ENCODE data around the gene EXOC4.

EXOC4 gene

GRCh38 chr7:133910761-133911160 is 657.9 kb downstream of the EXOC4 start:
- peaks cover 0 to 14% (median 0%) of the 10 kb centered on the region in 11 experiments; a peak in 6 of 22 replicates for H3K36me3 ChIP-seq
- no peaks in the 10 kb centered on the region for H3K27me3 ChIP-seq
- no peak overlapping the region for H3K4me3 ChIP-seq
- H3K9ac ChIP-seq: no peak overlapping the region
- no peaks in the 10 kb centered on the region for H4K20me1 ChIP-seq
- H3K4me2 ChIP-seq: no peak overlapping the region
- H3K4me1 ChIP-seq: peaks cover 0 to 21% (median 4%) of the 10 kb centered on the region in 10 experiments; a peak in 9 of 20 replicates
- TF ChIP-seq Cebpa-rat (IDR thresholded peaks at IDR 0.05): no peak
- no peak overlapping the region for H3K27ac ChIP-seq
- H3K9me3 ChIP-seq (replicated peaks in 1 of 11): no peaks in the 10 kb centered on the region

- no peak overlapping the region for H3K9ac ChIP-seq
- peaks cover 0 to 19% (median 0%) of the 10 kb centered on the region in 11 experiments; a peak in 7 of 22 replicates for H3K36me3 ChIP-seq
- peaks cover 0 to 21% (median 4%) of the 10 kb centered on the region in 10 experiments; a peak in 9 of 20 replicates for H3K4me1 ChIP-seq
- H3K27ac ChIP-seq: no peak overlapping the region
- no peak overlapping the region for H3K4me3 ChIP-seq
- no peaks in the 10 kb centered on the region; a peak in 1 of 22 replicates for H3K9me3 ChIP-seq (replicated peaks in 1 of 11)
- TF ChIP-seq Cebpa-rat (IDR thresholded peaks at IDR 0.05): no peak
- no peaks in the 10 kb centered on the region for H3K27me3 ChIP-seq
- no peaks in the 10 kb centered on the region for H4K20me1 ChIP-seq
- no peak overlapping the region for H3K4me2 ChIP-seq
Measured at GRCh38 chr7:133911724-133912123, 658.8 kb downstream of the EXOC4 start.

- H3K9me3 ChIP-seq (replicated peaks in 1 of 11): no peaks in the 10 kb centered on the region; a peak in 1 of 22 replicates
- H3K4me1 ChIP-seq: peaks cover 0 to 21% (median 4%) of the 10 kb centered on the region in 10 experiments; a peak in 9 of 20 replicates
- no peak overlapping the region for H3K27ac ChIP-seq
- no peak for TF ChIP-seq Cebpa-rat (IDR thresholded peaks at IDR 0.05)
- peak overlapping the region in 5 of 11 experiments; percentile 15 to 54 (median 36); a peak in 6 of 22 replicates for H3K4me2 ChIP-seq
- no peak overlapping the region for H3K9ac ChIP-seq
- peaks cover 0 to 33% (median 5%) of the 10 kb centered on the region in 11 experiments; a peak in 9 of 22 replicates for H3K36me3 ChIP-seq
- no peak overlapping the region for H3K4me3 ChIP-seq
- no peaks in the 10 kb centered on the region for H3K27me3 ChIP-seq
- no peaks in the 10 kb centered on the region for H4K20me1 ChIP-seq
Measured at GRCh38 chr7:133912916-133913697, 660.2 kb downstream of the EXOC4 start.

GRCh38 chr7:133916621-133917020 is 663.7 kb downstream of the EXOC4 start:
- H3K4me2 ChIP-seq: no peak overlapping the region
- peaks cover 6 to 59% (median 16%) of the 10 kb centered on the region in 11 experiments; a peak in 18 of 22 replicates for H3K36me3 ChIP-seq
- H3K27ac ChIP-seq: no peak overlapping the region
- H3K4me3 ChIP-seq: no peak overlapping the region
- no peaks in the 10 kb centered on the region for H4K20me1 ChIP-seq
- no peak for TF ChIP-seq Cebpa-rat (IDR thresholded peaks at IDR 0.05)
- H3K27me3 ChIP-seq: no peaks in the 10 kb centered on the region
- H3K9me3 ChIP-seq (replicated peaks in 1 of 11): peaks cover 8 to 21% (median 12%) of the 10 kb centered on the region in 11 experiments
- no peak overlapping the region for H3K9ac ChIP-seq
- H3K4me1 ChIP-seq: peaks cover 0 to 21% (median 4%) of the 10 kb centered on the region in 10 experiments; a peak in 9 of 20 replicates

GRCh38 chr7:133919810-133920209 is 666.9 kb downstream of the EXOC4 start:
- H3K27ac ChIP-seq: no peak overlapping the region
- H3K9me3 ChIP-seq (replicated peaks in 1 of 11): peaks cover 18 to 32% (median 25%) of the 10 kb centered on the region in 11 experiments
- H3K9ac ChIP-seq: no peak overlapping the region
- no peaks in the 10 kb centered on the region for H3K4me1 ChIP-seq
- H3K4me3 ChIP-seq: no peak overlapping the region
- peaks cover 6 to 84% (median 19%) of the 10 kb centered on the region in 11 experiments; a peak in 18 of 22 replicates for H3K36me3 ChIP-seq
- TF ChIP-seq Cebpa-rat (IDR thresholded peaks at IDR 0.05): no peak
- no peak overlapping the region for H3K4me2 ChIP-seq
- no peaks in the 10 kb centered on the region for H3K27me3 ChIP-seq
- H4K20me1 ChIP-seq: no peaks in the 10 kb centered on the region

- Histone ChIP-seq H3K27me3 (no peaks in the 10 kb centered on the region), H3K27ac (no peak overlapping the region), H3K4me3 (no peak overlapping the region), H3K9me3 (replicated peaks in 1 of 11) (peaks cover 18 to 32% (median 25%) of the 10 kb centered on the region in 11 experiments), H4K20me1 (no peaks in the 10 kb centered on the region), H3K4me1 (no peaks in the 10 kb centered on the region), H3K4me2 (no peak overlapping the region), H3K9ac (no peak overlapping the region), H3K36me3 (peaks cover 6 to 74% (median 19%) of the 10 kb centered on the region in 11 experiments; a peak in 18 of 22 replicates)
- TF ChIP-seq Cebpa-rat (IDR thresholded peaks at IDR 0.05): no peak
Measured at GRCh38 chr7:133921635-133922182, 668.8 kb downstream of the EXOC4 start.

- no peaks in the 10 kb centered on the region for H3K4me1 ChIP-seq
- H4K20me1 ChIP-seq: no peaks in the 10 kb centered on the region
- H3K27me3 ChIP-seq: no peaks in the 10 kb centered on the region
- H3K9ac ChIP-seq: no peak overlapping the region
- no peak overlapping the region for H3K27ac ChIP-seq
- H3K9me3 ChIP-seq (replicated peaks in 1 of 11): peaks cover 18 to 32% (median 25%) of the 10 kb centered on the region in 11 experiments
- peaks cover 6 to 52% (median 17%) of the 10 kb centered on the region in 11 experiments; a peak in 16 of 22 replicates for H3K36me3 ChIP-seq
- H3K4me2 ChIP-seq: no peak overlapping the region
- H3K4me3 ChIP-seq: no peak overlapping the region
- TF ChIP-seq Cebpa-rat (IDR thresholded peaks at IDR 0.05): no peak
Measured at GRCh38 chr7:133923974-133924373, 671.1 kb downstream of the EXOC4 start.

GRCh38 chr7:133931053-133931452 is 678.2 kb downstream of the EXOC4 start:
- Histone ChIP-seq H4K20me1 (0 out of 22 replicates have a peak, but pooled peaks cover 0 to 3% (median 0%) of the 10 kb centered on the region in 11 experiments), H3K4me2 (no peak overlapping the region), H3K4me3 (no peak overlapping the region), H3K4me1 (no peaks in the 10 kb centered on the region), H3K27me3 (no peaks in the 10 kb centered on the region), H3K9ac (no peak overlapping the region), H3K9me3 (replicated peaks in 1 of 11) (no peaks in the 10 kb centered on the region), H3K27ac (no peak overlapping the region), H3K36me3 (peaks cover 0 to 16% (median 0%) of the 10 kb centered on the region in 11 experiments; a peak in 4 of 22 replicates)
- TF ChIP-seq Cebpa-rat (IDR thresholded peaks at IDR 0.05): no peak

- no peak overlapping the region for H3K9ac ChIP-seq
- H3K9me3 ChIP-seq (replicated peaks in 1 of 11): no peaks in the 10 kb centered on the region
- H3K4me2 ChIP-seq: no peak overlapping the region
- 0 out of 22 replicates have a peak, but pooled peaks cover 0 to 3% (median 0%) of the 10 kb centered on the region in 11 experiments for H4K20me1 ChIP-seq
- no peak overlapping the region for H3K27ac ChIP-seq
- H3K27me3 ChIP-seq: no peaks in the 10 kb centered on the region
- H3K4me3 ChIP-seq: no peak overlapping the region
- peaks cover 0 to 20% (median 2%) of the 10 kb centered on the region in 11 experiments; a peak in 9 of 22 replicates for H3K36me3 ChIP-seq
- no peaks in the 10 kb centered on the region for H3K4me1 ChIP-seq
- no peak for TF ChIP-seq Cebpa-rat (IDR thresholded peaks at IDR 0.05)
Measured at GRCh38 chr7:133932591-133932990, 679.7 kb downstream of the EXOC4 start.
